SH-SY5Y (cell line): ENCODE results near the gene UNC119.

Experiments
- GATA2 ChIP-seq: IDR thresholded peaks from 2 replicates; pipeline ENCODE4 v1.6.1; 2011; ENCODE audit warnings: mild to moderate bottlenecking, low read depth, low read length
- GATA3 ChIP-seq: IDR thresholded peaks from 2 replicates; pipeline ENCODE4 v1.6.1; 2011; ENCODE audit warnings: low read depth, mild to moderate bottlenecking, low read length, moderate library complexity

Gene UNC119

GRCh38 chr17:28552176-28552999 lies at the start of gene UNC119:
TSS of gene UNC119 (minus strand) at chr17:28552624. CDS start at chr17:28552557, 67 bp downstream.
- TF ChIP-seq GATA3 (no peak), GATA2 (no peak)

- TF ChIP-seq GATA3 = no peak
- TF ChIP-seq GATA2 = no peak
Measured at GRCh38 chr17:28599311-28600184, 47.1 kb upstream of the UNC119 start.

GRCh38 chr17:28598799-28599310 lies 46.4 kb upstream of the UNC119 start, which contains the start of gene SPAG5:
TSS of gene SPAG5 (minus strand) at chr17:28599025. CDS start at chr17:28598946, 79 bp downstream.
- no peak for TF ChIP-seq GATA2
- no peak for TF ChIP-seq GATA3

- TF ChIP-seq GATA3 (no peak), GATA2 (no peak)
Measured at GRCh38 chr17:28598389-28598788, 46.0 kb upstream of the UNC119 start.

- TF ChIP-seq GATA2 (no peak), GATA3 (no peak)
Measured at GRCh38 chr17:28597606-28598383, 45.4 kb upstream of the UNC119 start.

- TF ChIP-seq GATA2 (no peak), GATA3 (no peak)
Measured at GRCh38 chr17:28592260-28592659, 39.8 kb upstream of the UNC119 start.

GRCh38 chr17:28585851-28586250 lies 33.4 kb upstream of the UNC119 start:
- TF ChIP-seq GATA2 = no peak
- TF ChIP-seq GATA3 = no peak

- TF ChIP-seq GATA3 (no peak), GATA2 (no peak)
Measured at GRCh38 chr17:28584434-28584833, 32.0 kb upstream of the UNC119 start.

GRCh38 chr17:28582513-28582912 lies 30.1 kb upstream of the UNC119 start:
- TF ChIP-seq GATA2 (no peak), GATA3 (no peak)

- TF ChIP-seq GATA3 (no peak), GATA2 (no peak)
Measured at GRCh38 chr17:28580959-28581358, 28.5 kb upstream of the UNC119 start.

- TF ChIP-seq GATA3 (no peak), GATA2 (no peak)
Measured at GRCh38 chr17:28579526-28579925, 27.1 kb upstream of the UNC119 start.

- TF ChIP-seq GATA3 = no peak
- no peak for TF ChIP-seq GATA2
Measured at GRCh38 chr17:28578246-28579195, 26.1 kb upstream of the UNC119 start.

GRCh38 chr17:28577466-28577824 lies 25.0 kb upstream of the UNC119 start:
- no peak for TF ChIP-seq GATA3
- no peak for TF ChIP-seq GATA2
